GM18520 (cell line): Measurements from ENCODE around the gene RRP12.
"Not testable (repeated sequence)": the region's sequence is repeated elsewhere in the genome, so short reads cannot be mapped to it uniquely, and the experiment has no call there.

Experiments used
- ATAC-seq: cut with Tn5 transposase; IDR thresholded peaks from one replicate; pipeline ENCODE4 v1.9.1; 2021; ENCODE audit not compliant: unreplicated experiment

The RRP12 gene

GRCh38 chr10:97400665-97401454 lies at the start of gene RRP12:
RRP12 (minus strand) TSS chr10:97401340; CDS start chr10:97401231, 109 bp downstream.
- ATAC-seq: peak; percentile 97

GRCh38 chr10:97450828-97451227 lies 49.7 kb upstream of the RRP12 start:
- no peak for ATAC-seq

- peak; percentile 96 for ATAC-seq
These were observed 44.8 kb upstream of the RRP12 start, which contains the start of the genes EXOSC1 and ZDHHC16 for GRCh38 chr10:97445722-97446639. EXOSC1 (minus strand) TSS chr10:97446006; CDS start chr10:97445985, 21 bp downstream. ZDHHC16 (plus strand) TSS chr10:97446175; CDS start chr10:97451676, 5,501 bp downstream.

- no peak for ATAC-seq
These were observed 44.2 kb upstream of the RRP12 start for GRCh38 chr10:97445357-97445721.

- no peak for ATAC-seq
These were observed 43.1 kb upstream of the RRP12 start for GRCh38 chr10:97444212-97444611.

GRCh38 chr10:97442277-97442676 lies 41.1 kb upstream of the RRP12 start:
- no peak for ATAC-seq

- no peak for ATAC-seq
These were observed 34.1 kb upstream of the RRP12 start for GRCh38 chr10:97435211-97435610.

- no peak for ATAC-seq
These were observed 33.4 kb upstream of the RRP12 start for GRCh38 chr10:97434557-97434956.

- no peak for ATAC-seq
These were observed 32.9 kb upstream of the RRP12 start for GRCh38 chr10:97434055-97434454.

GRCh38 chr10:97428572-97428981 lies 27.4 kb upstream of the RRP12 start:
- ATAC-seq: no peak

GRCh38 chr10:97427571-97428179 lies 26.5 kb upstream of the RRP12 start:
- no peak for ATAC-seq

GRCh38 chr10:97426776-97427570 lies 25.8 kb upstream of the RRP12 start:
- no peak for ATAC-seq

GRCh38 chr10:97425964-97426775 lies 25.0 kb upstream of the RRP12 start, which contains the start of gene PGAM1:
PGAM1 (plus strand) TSS chr10:97426191; CDS start chr10:97426308, 117 bp downstream.
- peak; percentile 81 for ATAC-seq

- ATAC-seq: not testable (repeated sequence)
These were observed 22.6 kb upstream of the RRP12 start for GRCh38 chr10:97423757-97424098.

- no peak for ATAC-seq
These were observed 15.4 kb upstream of the RRP12 start for GRCh38 chr10:97416565-97416964.

- ATAC-seq: no peak
These were observed 11.8 kb upstream of the RRP12 start for GRCh38 chr10:97412891-97413304.

- no peak for ATAC-seq
These were observed 10.3 kb upstream of the RRP12 start for GRCh38 chr10:97411406-97411805.

- no peak for ATAC-seq
These were observed 7.4 kb upstream of the RRP12 start for GRCh38 chr10:97408496-97408992.

- ATAC-seq: no peak
These were observed 6.8 kb upstream of the RRP12 start for GRCh38 chr10:97407952-97408248.
